HL-60/S4 treated with phorbol 12-myristate 13-acetate at 8.2 ng/mL for 4 days and 3 days (cell line): ENCODE results near the gene DYNC1LI1.

ENCODE experiments used
- in situ Hi-C: fragments of 300-500 bp; cut with MboI; formaldehyde crosslinking; loops from 2 replicates; pipeline ENCODE4 v1.15.0; 2022; ENCODE audit warnings: low sequenced_read_pairs

Gene DYNC1LI1

GRCh38 chr3:32570421-32571191, at the start of gene DYNC1LI1:
DYNC1LI1 (minus strand) TSS chr3:32570858; CDS start chr3:32570770, 88 bp downstream.
- in situ Hi-C loops: no loop called here

DNA sequence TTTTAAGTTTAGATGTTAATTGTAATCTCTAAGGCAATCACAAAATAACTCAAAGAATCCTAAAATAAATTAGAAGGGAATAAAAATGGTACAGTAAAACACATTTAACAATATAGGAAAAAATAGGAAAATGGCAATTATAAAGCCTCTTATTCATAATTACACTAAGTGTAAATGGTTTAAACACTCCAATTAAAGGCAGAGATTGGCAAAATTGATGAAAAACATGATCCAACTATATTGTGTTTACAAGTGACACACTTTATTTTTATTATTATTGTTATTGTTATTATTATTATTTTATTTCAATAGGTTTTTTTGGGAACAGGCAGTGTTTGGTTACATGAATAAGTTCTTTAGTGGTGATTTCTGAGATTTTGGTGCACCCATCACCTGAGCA, 48.7 kb upstream of the DYNC1LI1 start:
- in situ Hi-C loops: no loop called here

DNA sequence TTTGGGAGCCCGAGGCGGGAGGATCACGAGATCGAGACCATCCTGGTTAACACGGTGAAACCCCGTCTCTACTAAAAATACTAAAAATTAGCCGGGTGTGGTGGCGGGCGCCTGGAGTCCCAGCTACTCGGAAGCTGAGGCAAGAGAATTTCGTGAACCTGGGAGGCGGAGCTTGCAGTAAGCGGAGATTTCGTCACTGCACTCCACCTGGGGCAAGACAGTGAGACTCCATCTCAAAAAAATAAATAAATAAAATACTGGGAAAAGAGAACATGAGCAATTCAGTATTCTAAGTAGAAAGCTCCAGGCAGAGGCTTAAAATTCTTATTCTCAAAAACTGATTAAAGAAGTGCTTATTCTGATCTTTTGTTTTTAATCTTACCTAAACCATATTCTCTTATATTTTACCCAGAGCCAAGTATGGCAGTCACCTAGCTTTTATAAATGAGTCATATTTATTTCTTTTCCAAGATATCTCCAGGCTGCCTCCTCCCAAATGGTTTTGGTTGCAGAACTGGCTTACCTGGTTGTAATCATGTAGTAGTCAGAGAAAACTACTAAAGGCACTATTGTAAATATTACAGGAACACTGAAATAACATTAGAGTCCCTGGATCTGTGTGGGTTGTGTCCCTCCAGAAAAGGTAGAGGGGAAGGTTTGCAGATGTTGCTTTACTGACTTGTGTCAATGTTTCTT, 45.8 kb upstream of the DYNC1LI1 start:
- in situ Hi-C loops: no loop called here

DNA sequence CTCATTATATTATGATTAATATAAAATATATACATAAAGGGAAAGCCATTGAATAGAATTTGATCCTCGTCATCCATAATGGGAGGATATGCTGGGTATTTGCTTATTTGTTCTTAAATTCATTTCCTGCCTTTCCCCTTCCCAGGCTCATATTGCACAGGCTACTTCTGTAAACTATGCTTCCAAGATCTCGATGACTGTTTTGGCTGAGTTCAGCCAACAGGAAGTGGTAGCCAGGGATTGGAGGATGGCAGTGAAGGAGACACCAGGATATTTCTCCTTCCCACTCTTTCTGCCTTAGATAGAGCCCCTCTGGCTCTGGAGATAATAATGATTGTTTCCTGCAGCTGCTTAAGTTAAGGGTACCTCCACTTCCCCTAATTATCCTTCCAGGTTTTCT, 44.3 kb upstream of the DYNC1LI1 start:
- in situ Hi-C loops: no loop called here

GRCh38 chr3:32613183-32613582, 42.5 kb upstream of the DYNC1LI1 start:
- in situ Hi-C loops: no loop called here

- in situ Hi-C loops: no loop called here
Measured at GRCh38 chr3:32612547-32612946, 41.9 kb upstream of the DYNC1LI1 start.

DNA sequence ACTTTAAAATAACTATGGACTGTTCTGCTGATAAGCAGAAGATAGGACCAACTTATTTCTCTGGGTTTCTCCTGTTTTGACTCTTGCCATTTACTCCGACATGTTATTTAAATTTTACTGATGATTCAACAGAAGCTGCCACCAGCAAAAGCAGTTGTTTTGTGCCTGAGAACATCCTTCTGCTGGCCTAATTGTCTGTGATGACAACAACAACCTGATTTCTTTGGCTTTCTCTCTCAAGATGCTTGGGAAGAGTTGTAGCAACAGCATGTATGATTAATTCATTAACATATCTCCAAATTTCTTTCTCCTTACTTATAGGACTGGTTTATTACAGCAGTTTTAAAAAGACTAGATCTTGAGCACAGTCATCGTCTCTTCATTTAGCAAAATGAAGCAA, 36.9 kb upstream of the DYNC1LI1 start:
- in situ Hi-C loops: no loop called here

- in situ Hi-C loops: no loop called here
Measured at GRCh38 chr3:32606960-32607359, 36.3 kb upstream of the DYNC1LI1 start.

GRCh38 chr3:32606277-32606676, 35.6 kb upstream of the DYNC1LI1 start:
- in situ Hi-C loops: no loop called here

- in situ Hi-C loops: no loop called here
Measured at GRCh38 chr3:32603064-32603463, 32.4 kb upstream of the DYNC1LI1 start.

DNA sequence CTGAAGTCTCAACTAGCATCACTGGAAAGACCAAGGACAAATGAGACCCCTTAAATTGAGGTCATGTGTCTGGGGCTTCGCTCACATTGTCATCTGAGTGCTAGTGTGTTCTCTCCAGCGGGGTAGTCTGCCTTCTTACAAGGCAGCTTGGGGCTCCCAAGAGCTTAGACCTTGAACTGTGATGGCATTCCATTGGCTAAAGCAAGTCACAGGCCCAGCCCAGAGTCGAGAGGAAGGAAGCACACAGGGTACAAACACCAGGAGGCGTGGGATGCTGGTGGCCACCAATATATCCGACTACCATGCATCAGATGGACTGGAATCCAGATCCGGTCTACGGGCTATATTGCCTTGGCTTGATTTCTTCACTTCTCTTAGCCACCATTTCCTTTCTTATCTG, 31.5 kb upstream of the DYNC1LI1 start:
- in situ Hi-C loops: no loop called here

DNA sequence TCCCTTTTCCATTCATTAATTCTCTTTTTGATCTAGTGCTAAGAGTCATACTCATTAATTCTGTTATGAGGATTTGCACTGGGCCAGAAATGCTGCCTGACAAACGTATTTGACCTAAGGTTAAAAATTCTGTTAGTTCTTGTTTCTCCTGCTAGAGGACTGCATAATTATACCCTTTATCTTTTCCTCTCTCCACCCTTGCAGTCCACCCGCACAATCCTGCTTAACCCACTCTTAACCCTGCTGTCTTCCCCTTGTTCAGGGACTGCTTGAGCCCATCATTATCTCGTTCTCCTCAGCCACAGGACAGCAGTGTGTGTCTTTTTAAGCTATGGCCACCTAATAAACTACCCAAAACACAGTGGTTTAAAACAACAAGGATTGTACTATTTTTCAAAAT, 31.1 kb upstream of the DYNC1LI1 start:
- in situ Hi-C loops: no loop called here

DNA sequence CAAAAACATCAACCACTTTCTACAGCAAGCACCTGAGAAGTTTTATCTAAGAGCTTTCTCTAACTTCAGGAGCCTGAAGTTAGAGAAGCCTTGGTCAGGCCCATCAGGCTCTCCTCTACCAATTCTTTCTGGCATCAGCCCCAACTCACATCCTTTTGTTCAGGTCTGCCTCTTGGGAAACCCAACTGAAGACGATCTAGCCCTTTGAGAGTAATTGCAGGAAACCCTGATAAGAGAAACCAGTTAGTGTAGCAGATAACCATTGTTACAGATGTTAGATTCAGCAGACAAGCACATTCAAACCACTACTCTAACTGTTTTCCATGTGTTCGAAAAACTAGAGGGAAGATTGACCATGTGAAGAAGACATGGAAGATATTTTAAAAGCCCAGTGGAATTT, 27.0 kb upstream of the DYNC1LI1 start:
- in situ Hi-C loops: no loop called here

GRCh38 chr3:32596909-32597369, 26.3 kb upstream of the DYNC1LI1 start:
- in situ Hi-C loops: no loop called here

DNA sequence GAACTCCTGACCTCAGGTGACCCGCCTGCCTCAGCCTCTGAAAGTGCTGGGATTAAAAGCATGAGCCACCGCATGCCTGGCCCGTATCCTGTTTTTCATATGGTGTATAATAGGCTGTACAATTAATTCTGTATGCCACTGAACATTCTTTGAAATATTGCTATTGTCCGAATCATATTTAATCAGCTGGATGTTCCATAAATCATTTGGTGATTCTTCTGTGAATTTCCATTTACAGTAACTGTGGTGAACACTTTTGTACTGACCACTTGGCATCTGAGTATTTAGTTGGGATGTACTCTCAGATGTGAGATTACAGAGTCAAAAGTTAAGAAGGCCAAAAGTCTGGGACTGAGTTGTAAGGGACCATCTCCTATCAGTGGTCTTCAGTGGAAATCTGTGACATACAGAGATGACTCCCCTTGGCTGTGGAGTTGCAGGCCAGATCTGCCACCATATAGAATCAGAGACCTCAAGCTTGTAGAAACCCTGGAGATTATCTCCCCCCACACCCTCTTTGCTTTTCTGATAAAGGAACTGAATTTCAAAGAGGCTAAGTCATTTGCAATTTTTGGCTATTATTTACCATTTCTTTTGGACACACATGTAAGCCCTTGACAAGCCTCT, 25.7 kb upstream of the DYNC1LI1 start:
- in situ Hi-C loops: no loop called here

DNA sequence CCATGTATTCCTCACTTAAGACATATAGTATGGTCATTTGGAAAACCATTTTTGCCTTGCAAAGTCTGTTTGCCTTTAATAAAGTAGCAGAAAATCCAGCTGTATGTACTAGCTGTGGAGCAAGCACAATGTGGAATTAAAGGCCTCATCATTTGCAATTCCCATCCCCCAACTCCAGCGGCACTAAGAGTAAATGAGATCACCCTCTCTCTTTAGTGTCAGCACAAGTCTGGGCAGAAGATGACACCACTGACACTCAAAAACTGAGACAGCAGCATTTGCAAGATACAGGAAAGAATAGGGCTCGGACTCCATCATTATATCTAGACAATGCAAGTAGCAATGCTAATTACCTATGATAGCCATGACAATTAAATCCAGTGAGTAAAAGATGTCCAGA, 24.7 kb upstream of the DYNC1LI1 start:
- in situ Hi-C loops: no loop called here

GRCh38 chr3:32593903-32594525, 23.4 kb upstream of the DYNC1LI1 start:
- in situ Hi-C loops: no loop called here

DNA sequence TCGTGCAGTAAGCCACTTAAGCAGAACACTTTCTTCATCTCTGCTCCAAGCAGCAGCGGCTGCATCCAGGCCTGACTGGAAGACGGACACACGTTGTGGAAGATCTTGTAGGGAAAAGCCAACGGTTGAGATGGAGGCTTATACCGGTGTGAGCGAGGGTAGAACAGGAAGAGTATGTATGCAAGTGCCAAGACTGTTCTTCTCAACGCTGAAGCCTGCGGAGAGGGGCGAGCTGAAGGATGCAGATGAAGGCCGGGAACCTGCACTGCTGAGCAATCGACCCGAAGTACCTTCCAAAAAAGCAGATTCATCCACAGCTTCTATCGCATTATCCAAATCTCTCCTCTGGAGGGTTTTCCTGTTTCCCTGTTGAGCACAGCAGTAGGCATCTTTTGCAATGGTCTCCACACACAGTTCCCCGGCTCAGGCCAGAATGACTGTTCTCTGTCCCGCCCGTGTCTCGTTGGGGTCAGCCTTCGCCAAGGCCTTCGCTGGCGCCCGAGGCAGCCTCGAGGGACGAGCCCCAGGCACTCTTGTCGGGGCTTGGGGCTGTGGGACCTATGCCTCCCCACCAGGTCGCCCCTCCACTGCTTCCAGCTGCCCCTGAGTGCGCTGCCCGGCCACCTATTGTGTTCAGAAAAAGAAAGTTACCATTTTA, 22.2 kb upstream of the DYNC1LI1 start:
- in situ Hi-C loops: no loop called here

- in situ Hi-C loops: no loop called here
Measured at GRCh38 chr3:32592011-32592410, 21.4 kb upstream of the DYNC1LI1 start.

DNA sequence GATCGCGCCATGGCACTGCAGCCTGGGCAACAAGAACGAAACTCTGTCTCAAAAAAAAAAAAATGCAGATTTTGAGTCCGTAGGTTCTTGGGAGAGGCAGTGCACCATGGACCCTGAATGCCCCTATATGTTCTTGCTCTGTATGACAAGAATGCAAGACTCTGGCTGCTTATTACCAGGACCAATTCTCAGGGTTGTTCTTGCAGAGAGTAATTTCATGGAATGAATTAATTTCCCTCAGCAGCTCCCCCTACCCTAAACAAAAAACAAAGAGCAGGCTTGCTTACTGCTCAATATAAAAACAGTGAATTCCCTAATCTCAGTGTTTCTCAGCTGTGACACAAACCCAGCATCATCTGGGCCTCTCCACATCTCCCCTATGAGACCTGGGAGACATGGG, 20.5 kb upstream of the DYNC1LI1 start:
- in situ Hi-C loops: no loop called here

DNA sequence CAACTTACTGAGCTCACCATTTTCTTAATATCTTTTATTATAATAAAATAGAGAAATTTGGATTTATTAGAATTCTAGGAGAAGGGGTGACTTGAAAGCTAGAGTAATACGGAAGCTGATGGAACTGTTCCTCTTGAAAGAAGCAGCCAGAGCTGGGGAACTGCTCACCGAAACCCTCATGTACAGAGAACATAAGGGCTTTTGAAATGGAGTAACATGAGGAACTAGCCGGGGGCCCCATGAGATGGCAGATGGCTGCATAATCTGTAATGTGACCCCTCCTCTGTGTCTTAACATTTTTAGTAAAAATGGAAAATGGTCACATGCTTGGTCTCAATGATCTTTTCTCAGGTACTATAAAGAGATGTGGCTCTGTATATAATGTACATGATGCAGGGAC, 15.7 kb upstream of the DYNC1LI1 start:
- in situ Hi-C loops: no loop called here
